Neural progenitor cell (in vitro differentiated cells): ENCODE results near the gene HSPB6.

ENCODE experiments used
- EZH2 ChIP-seq: fragments of 200-600 bp; sonication (generic); IDR thresholded peaks from 2 replicates; pipeline ENCODE4 v1.6.1; 2017; ENCODE audit warnings: antibody characterized with exemption, mild to moderate bottlenecking, moderate library complexity
- TF ChIP-seq, protein P1 (sequence below): fragments of 200-600 bp; sonication (generic); IDR thresholded peaks from 2 replicates; pipeline ENCODE4 v1.5.1; 2017; ENCODE audit warnings: antibody characterized with exemption, mild to moderate bottlenecking

DNA sequence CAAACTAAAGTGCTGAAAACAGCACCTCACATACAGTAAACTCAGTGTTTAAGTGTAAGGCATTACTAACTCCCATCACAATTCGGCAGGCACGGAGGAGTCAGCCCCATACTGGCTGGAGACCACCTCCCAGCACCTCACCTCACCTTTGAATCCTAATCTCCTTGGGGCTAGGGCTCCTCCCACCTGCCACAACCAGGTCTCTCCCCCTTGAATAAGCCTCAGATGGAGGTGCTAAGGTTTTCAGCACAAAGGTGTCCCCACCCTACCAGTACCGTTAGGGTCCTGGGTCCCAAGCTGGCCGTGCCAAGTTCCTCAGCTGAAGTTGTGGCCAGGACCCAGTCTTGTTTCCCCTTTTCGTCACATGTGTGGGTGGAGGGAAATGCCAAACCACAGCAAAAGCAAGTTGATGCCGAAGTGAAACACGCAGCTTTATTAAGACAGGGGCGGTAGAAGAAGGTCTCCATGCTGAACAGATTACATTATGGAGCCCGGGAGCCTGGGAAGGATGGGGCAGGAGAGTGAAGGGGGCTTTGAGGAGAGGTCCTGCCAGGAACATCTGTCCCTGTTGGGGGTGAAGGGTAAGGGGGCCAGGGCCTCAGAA, 14.6 kb downstream of the HSPB6 start, which contains the start of gene IGFLR1:
- TF ChIP-seq, protein P1, sequence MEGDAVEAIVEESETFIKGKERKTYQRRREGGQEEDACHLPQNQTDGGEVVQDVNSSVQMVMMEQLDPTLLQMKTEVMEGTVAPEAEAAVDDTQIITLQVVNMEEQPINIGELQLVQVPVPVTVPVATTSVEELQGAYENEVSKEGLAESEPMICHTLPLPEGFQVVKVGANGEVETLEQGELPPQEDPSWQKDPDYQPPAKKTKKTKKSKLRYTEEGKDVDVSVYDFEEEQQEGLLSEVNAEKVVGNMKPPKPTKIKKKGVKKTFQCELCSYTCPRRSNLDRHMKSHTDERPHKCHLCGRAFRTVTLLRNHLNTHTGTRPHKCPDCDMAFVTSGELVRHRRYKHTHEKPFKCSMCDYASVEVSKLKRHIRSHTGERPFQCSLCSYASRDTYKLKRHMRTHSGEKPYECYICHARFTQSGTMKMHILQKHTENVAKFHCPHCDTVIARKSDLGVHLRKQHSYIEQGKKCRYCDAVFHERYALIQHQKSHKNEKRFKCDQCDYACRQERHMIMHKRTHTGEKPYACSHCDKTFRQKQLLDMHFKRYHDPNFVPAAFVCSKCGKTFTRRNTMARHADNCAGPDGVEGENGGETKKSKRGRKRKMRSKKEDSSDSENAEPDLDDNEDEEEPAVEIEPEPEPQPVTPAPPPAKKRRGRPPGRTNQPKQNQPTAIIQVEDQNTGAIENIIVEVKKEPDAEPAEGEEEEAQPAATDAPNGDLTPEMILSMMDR = no peak
- no peak for TF ChIP-seq EZH2
